Stimulated activated CD4-positive, alpha-beta T cell treated with anti-CD3 and anti-CD28 coated beads, Interleukin-12 subunit alpha, Interleukin-12 subunit beta, amount 100 ng/mL, for 24 hours (primary cell): ENCODE results near the gene MYCBP2.
"Not testable (repeated sequence)": the region's sequence is repeated elsewhere in the genome, so short reads cannot be mapped to it uniquely, and the experiment has no call there.

Experiments
- DNase-seq, 2 experiments: peaks; one replicate each; pipeline ENCODE4 v3.0.0-alpha.2; 2020; ENCODE audit warnings: low read depth in 2 of 2

The MYCBP2 gene

GRCh38 chr13:77338961-77339401 is 12.1 kb upstream of the MYCBP2 start:
- DNase-seq, result no peak

- DNase-seq, result no peak
These were observed 11.4 kb upstream of the MYCBP2 start for GRCh38 chr13:77338329-77338728.

DNA sequence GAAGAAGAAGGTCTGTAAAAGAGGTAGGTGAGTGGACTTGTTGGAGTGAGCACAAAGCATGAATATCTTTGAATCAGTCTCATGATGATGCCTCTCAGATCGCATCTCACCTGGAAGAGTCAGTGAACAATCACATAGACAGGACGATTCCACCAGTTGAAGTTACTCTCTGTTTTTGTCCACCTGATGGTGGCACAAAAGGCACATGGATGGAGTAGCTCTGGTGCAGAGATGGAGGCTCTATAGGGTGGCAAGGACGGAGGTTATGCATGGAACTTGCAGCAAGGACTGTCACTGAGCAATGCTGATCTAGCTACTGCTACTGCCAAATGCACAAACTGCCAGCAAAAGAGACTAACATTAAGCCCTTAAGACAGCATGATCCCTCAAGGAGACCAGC is 10.3 kb upstream of the MYCBP2 start:
- no peak for DNase-seq

DNA sequence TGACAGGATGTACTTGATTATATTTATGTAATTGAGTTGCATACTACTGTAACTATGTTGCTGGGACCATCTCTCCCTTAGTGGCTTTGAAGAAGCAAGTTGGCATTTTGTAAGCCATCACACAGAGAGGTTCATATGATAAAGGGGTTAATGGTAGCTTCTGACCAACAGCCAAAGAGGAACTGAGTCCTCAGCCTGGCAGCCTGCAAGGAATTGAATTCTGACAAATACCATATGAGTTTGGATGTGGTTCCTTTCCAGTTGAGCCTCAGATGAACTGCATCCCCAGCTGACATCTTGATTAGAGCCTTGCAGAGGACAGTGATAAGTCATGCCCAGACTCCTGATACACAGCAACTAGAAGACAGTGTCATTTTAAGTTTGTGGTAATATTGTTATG is 8.6 kb upstream of the MYCBP2 start:
- DNase-seq, result no peak

DNA sequence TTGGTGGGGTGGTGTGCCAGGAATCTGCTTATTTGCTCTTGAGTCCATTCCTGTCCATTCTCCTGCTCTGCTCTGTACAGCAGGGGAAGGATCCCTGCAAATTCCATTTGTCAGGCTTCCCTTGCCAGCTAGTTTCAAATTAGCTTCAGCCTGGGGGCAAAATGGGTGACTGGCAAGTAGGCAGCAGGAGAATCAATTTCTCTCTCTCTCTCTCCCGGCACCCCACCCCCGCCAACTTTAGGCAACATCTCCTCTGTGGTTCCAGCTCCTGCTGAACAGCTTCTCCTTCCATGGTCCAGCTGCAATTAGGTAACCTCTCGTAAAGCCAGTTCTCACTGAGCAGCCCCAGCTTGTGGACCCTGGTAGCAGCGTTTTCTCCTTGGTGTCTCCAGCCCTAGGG is 6.7 kb upstream of the MYCBP2 start:
- DNase-seq, result no peak

GRCh38 chr13:77331421-77331820 is 4.5 kb upstream of the MYCBP2 start:
- no peak for DNase-seq

- DNase-seq, result no peak
These were observed 3.2 kb upstream of the MYCBP2 start for GRCh38 chr13:77329911-77330584.

DNA sequence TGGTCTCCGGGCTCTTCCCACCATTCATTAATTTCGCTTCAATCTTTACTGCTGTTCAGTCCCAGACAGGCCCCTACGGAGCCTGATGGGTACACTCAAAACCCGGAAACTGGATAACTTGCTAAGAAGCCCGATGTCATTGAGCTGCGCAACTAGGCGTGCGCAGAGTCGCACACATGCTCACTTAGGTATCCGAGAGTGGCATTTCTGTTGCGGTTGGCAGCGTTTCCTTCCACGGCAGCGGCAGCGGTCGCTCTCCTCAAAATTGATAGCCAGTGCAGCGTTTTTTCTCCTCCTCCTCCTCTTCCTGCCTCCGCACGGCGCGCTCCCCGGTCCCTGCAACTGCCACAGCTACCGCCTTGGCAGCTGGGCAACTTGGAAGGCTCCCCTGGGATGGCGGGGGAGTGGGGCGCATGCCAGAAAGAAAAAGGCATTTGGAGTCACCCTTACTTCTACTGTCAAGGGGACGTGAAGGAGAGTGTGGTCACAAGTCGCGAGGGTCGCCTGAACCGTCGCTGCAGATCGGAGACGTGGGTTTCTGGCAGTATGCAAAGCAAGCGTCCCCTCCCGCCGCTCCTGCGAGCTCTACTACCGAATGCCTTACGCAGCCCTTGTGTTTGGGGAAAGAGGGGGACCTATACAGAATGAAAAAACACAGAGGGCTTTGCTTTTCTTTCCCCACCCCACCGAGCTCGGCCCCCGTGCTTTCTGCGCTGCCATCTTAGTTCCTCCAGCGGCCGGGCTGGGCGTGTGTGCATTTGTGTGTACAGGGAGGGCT is 2.4 kb upstream of the MYCBP2 start:
- DNase-seq, result peak; percentile 81

DNA sequence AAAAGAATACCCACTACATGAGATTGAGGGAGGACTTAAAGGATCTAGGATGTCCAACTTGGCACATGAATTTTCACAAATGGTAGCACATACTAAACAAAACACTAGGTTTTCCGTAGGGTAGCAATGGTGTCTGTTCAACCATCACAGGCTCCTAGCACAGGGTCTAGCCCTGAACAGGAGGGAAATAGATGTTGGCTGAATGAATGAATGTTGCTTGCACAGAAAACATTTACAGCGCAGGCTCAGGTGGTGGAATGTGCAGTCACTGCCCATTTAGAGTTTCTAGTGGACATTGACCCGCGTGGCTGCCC is 1.9 kb upstream of the MYCBP2 start:
- DNase-seq, result no peak

DNA sequence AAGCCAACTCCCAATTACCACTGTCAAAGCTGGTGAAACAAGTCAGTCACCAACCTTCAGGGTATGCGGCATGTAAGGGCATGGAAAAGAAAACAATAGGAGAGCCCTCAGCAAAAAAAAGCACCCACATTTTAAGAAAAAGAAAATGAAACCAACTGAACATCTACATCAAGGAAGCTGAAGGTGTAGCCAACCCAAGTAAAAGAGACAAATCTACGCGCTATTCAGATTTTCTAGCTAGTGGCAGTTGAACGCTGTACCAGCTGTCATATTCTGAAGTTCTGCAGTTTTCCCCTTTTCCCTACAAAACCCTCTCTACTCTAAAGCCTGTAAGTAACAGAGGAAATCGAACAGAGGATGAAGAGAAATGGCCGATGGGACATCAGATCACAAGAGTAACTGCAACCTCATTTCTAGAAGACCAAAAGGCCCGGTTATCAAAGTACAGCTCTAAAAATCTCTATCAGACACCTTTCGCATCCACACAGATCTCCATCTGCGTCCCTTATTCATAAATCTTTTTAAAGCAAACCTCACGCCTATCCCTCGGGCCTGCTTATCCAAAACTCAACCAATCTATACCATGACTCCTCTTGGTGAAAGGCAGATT is 1.4 kb downstream of the MYCBP2 start:
- DNase-seq, result no peak

- DNase-seq, result no peak
These were observed 3.0 kb downstream of the MYCBP2 start for GRCh38 chr13:77323858-77324257.

DNA sequence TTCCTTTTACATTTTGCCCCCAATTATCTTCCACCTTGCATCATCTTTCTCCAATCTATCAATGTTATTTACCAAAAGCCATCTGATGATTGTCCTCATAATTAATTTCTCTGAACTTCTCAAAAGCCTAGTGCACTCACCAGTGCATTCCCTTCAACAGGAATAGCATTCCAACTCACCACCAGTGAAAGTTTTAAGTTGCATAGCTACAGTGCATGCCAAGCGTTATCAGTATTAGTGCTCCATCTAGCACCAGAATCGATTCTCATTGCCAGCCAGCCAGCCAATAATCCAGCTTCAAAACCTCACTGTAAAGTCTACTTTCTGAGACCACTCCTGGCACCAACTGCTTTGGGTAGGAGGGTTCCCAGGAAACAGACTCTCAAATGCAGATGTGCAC is 7.4 kb downstream of the MYCBP2 start:
- no peak for DNase-seq

GRCh38 chr13:77318741-77319140 is 8.2 kb downstream of the MYCBP2 start:
- DNase-seq, result no peak

- no peak for DNase-seq
These were observed 10.5 kb downstream of the MYCBP2 start for GRCh38 chr13:77316430-77316829.

- not testable (repeated sequence) for DNase-seq
These were observed 11.4 kb downstream of the MYCBP2 start for GRCh38 chr13:77315509-77315908.

GRCh38 chr13:77313923-77314322 is 13.0 kb downstream of the MYCBP2 start:
- DNase-seq, result no peak

DNA sequence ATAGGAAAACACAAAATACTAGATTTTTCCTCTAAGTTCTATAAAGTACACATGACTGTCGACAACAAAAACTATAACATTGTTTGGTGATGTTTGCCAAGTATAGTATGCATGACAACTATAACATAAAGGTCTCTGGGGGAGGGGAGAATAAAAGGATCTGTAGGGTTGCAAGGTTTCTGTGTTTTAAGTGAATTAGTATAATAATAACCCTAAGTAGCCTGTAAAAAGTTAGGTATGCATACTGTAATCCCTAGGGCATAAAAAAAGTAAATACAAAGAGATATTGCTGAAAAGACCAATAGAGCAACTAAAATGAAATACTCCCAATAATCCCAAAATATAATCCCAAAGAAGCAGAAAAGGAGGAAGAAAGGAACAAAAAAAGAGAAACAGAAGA is 14.6 kb downstream of the MYCBP2 start:
- no peak for DNase-seq

GRCh38 chr13:77310579-77311279 is 16.2 kb downstream of the MYCBP2 start:
- no peak for DNase-seq

DNA sequence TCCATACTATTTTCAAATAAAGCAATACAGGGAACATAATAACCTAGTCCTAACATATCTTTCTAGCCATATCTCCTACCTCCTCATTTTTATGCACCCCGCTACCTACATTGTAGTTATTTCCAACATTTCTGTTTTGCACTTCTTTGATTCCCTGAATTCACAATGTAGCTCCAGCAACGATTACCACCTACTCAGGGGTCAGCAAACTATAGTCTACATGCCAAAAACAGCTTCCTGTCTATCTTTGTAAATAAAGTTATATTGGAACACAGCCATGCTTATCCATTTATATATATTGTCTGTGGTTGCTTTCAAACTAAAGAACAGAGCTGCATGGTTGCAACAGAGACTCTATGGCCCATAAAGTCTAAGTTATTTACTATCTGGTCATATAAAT is 16.7 kb downstream of the MYCBP2 start:
- no peak for DNase-seq

- no peak for DNase-seq
These were observed 17.6 kb downstream of the MYCBP2 start for GRCh38 chr13:77309254-77309653.

DNA sequence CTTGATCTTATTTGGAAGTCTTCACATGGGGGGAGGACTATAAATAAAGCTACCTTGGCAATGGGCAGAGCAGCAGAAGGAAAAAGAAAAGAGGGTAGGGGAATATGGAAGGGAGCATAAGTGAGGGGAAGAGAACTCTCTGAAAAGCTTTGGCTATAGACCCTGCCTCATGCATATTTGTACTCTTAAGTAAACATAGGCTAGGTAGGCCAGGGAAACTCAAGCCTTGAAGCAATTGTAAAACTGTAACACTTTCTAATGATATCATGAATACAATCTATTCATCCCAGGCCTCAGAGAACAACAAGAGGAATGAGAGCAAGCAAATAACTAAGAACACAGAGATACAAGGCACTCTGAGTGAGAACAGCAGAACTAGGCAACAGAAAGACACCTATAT is 20.4 kb downstream of the MYCBP2 start:
- DNase-seq, result no peak

GRCh38 chr13:77305266-77305665 is 21.6 kb downstream of the MYCBP2 start:
- no peak for DNase-seq
